ENCODE measurements around the gene HAAO.

HAAO gene

DNA sequence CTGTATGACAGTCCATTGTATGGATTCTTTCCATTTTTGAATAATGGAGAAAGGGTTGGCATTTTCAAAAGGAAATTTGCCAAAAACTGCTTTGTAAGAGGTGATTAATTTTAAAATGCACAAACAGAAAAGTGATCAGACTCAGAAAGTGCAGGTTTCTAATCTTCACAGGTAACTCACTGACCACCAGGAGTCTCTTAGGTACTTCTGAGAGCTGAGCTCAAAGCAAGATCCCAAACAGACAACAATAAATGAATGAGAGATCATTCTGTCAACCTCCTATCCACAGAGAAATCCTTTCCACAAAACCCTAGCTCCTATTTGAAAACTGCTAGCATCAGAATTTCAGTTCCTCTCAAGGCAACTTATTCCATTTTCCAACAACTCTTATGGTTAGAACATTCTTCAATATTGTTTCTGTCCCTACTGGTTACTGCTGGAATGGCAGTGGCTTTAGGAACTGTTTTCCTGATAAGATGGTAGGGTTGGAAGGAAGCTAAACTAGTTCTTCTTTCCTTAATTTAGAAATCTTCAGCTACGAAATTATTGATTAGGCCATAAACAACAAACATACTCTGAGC lies 20.6 kb upstream of the HAAO start:
- peak; percentile 53 for DNase-seq (ENCODE audit: low read depth)

DNA sequence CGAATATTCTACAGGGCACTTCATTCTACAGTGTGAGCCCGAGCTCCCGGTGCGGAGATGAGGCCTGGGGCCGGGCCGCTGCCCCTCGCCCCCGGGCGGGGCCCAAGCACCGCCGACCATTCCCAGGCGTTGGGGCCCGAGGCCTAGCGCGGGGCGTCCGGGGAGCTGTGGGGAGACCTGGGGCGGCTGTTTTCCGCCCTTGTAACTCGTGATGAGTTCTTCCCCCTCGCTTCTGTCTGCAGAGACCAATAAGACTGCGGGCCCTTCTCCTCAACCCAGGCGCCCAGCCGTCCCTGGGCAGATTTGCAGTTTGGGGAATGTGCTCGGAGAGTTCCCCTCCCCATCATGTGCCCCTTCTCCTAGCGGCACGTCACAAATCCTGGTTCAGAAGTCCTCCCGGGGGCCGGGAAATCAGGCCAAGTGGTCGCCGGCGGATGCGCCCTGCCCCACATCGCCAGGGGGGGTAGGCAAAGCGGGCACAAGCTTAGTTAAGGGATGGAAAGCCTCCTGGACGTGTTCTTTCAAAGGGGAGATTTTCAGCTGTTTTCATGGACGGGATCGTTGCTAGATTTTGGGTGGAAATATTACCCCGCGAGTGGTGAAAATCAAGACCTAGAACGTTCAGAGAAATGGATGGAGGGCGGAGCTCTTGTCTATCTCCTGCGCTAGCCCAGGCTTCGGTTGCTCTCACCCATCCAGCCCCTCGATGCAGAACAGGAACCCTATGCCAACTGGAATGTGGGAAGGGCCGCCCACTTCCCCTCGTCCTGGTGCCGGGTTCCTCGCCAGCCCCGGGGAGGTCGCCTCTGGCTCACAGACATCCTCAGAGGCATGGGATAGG lies 18.8 kb upstream of the HAAO start:
- DNase-seq (ENCODE audit: low read depth), result peak; percentile 64

DNA sequence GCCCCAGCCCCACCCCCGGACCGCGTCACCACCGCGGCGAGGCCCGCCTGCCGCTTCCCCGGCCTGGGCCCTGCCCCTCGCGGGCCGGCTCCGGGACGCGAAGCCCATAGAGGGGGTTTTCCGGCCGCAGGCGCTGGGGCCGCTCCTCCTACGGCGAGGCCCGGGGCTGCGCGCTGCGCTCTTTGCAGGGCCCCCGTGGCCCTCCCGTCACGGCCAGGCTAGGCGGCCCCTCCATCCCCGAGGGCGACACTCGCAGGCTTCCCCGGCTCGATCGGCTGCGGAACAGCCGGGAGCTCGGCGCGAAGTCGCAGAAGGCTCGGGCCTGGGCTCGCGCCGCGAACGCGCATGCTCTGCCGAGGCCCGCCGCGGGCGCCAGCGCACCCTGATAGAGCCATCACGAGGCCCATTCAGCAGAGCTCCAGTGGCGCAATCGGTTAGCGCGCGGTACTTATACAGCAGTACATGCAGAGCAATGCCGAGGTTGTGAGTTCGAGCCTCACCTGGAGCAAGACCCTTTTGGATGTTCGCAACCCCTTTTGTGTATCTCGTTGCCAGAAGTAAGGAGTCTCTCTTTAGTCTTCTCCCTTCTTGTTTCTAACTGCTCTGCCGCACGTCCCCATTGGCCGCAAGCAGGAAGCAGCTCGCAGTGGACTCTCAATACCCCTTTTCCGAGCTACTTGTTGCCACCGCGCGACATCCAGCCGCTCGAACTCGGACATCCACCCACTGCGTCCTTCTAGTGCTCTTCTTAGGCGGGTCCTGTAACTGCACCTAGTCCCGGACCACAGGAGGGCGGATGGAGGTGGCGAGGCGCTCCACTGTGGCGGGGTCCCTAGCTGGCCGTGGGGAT lies 18.0 kb upstream of the HAAO start:
- DNase-seq (ENCODE audit: low read depth), result peak; percentile 94

DNA sequence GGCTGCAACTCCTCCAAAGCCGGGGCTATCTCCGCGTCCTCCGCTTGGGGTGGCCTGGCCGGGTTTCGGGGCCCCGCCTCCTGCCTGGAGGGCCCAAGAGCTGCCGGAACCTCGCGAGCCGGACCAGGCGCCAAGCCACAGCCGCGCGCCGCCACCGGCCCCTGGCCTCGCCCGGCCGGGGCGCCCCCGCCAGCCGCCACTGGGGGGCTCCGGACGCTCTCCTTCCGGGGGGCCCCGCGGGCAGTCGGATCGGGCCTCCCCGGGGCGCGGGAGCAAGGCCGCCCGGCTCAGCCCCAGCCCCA lies 17.4 kb upstream of the HAAO start:
- peak; percentile 86 for DNase-seq (ENCODE audit: low read depth)

DNA sequence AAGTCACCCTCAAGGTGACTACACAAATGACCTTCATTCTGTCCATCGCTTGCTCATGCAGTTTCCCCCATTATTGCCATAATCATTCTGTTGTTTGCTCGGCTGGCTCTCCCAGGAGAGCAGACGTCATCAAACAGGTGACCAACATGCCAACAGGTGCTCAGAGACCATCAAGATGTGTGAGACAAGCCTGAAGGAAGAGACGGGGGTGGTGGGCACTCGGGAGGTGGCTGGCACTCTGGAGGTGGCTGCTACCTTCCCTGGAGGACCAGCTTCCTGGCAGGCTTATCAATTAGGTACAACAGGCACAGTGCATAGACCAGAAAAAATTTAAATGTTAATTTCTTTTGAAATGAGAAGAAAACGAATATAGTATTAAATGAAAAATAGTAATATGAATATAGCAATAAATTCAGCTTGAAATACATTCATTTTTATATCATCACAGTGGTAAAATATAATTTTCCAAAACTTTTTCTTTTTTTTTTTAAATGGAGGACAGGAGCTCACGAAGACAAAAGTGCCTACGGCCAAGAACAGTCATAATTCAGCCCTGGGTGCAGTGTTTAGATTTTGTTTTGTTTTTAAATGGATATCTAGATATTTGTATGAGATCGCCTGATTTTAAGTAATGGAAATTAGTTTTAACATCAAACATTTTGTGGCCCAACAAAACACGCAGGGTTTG lies 16.9 kb upstream of the HAAO start:
- no peak for DNase-seq (ENCODE audit: low read depth)

DNA sequence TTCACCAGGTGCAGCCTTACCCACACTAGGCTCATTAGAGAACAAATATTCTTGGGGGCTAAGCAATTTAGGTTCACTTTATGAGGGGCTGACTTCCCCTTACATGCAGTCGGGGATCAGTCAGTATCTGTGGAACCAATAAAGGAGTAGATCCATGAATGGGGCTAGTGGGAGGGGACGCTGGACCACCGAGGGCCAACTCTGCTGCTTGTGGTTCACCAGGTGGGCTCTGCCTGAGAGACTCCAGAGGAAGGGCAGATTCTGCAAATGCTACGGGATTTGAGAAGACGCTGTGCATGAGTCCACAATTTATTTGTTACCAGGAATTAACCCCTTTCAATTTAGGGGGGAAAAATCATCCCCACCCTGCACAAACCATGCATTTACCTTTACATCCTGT lies 15.9 kb upstream of the HAAO start:
- DNase-seq (ENCODE audit: low read depth), result no peak

DNA sequence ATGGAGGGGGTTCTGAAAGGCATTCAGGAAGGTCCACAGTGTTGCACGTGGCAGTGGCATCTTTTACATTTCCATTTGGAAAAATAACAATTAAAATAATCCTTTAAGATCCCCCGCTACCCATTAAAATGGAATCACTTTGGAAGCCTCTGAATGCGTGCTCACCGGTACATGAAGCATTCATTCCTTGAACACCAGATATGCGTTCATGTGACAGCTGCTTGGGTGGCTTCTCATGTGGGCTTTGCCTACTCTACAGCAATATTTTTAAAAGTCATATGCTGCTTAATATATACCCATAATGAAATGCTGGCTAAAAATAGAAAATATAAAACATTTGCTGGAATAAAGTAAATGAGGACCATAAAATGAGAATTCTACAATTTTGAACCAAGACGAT lies 14.4 kb upstream of the HAAO start:
- no peak for DNase-seq (ENCODE audit: low read depth)

DNA sequence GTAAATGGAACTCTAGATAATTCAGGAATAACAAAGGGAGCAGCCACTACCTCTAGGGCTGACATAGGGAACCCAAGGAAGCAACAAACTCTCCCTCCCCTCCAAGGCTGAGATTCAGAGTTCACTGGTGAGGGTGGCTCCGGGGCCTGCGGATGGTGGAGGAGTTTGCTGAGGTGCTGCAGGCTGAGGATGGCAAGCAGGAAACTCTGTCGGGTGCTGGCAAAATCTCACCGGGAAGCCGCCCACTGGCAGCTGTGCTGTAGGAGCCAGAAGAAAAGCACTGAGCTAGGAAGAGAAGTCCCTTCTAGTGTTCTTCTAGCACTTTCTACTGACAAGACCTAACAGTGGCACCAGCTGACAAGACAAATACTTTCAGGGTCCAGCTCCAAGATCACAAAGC lies 12.5 kb upstream of the HAAO start:
- no peak for DNase-seq (ENCODE audit: low read depth)

DNA sequence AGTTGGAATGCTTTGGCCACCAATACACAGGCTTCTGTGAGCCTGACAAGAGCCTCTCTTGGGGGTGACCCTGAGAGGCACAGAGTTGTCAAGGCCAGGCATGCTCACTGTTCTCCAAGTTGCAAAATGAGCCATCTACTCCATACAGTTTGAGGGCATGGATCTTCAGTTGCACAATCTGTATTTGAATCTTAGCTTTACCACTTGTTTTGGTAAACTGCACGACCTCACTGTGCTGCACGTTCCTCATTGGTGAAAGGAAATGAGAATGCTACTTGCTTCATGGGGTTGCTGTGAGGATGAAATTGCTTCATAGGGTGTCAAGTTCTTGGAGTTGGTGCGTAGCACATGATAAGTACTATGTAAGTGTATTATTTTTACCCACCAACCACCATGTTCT lies 12.0 kb upstream of the HAAO start:
- DNase-seq (ENCODE audit: low read depth), result peak; percentile 98

DNA sequence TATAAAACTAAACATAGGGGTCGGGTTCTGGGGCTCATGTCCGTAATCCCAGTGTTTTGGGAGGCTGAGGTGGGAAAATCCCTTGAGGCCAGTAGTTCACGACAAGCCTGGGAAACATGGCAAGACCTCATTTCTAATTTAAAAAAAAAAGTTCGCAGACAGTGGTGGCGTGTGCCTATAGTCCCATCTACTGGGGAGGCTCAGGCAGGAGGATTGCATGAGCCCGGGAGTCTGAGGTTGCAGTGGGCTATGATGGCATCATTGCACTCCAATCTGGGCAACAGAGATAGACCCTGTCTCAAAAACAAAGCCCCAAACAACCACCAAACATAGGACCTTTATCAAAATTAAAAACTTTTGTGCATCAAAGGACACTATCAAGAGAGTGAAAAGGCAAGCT lies 9.8 kb upstream of the HAAO start:
- DNase-seq (ENCODE audit: low read depth), result no peak

DNA sequence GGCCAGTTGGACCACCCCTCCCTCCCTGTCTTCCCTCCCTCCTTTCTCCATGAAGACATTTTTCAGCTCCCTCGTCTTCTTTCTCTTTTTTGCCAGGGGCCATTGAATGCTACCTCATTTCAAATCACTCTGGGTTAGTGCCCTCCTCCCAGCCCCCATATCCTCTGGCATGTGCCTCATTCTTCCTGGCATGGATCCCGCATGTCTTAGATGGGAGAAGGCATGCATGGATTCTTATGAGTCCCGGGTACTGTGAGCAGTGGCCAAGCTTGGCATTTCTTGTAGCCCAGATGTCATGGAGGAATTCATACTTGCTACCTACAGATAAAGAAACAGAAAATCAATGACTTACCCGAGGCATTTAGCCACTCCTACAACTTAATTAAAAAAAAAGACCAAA lies 9.0 kb upstream of the HAAO start:
- DNase-seq (ENCODE audit: low read depth), result no peak

DNA sequence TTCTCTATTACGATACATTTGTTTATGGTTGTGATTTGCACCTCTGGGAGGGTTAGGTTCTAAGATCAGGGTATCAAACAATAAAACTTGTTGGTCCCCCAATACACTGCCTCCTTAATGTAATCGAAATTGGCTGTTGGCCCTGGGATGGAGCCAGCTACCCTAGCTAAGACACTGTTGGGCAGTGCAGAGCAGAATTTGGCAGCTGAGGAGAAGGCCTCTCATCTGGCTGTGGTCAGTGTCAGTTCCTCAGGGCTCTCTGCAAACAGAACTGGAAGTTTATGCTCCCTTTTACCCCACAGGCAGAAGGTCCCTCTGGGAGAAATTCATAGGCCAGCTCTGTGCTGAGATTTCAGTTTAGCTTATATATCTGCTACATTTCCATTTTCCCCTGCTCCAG lies 8.6 kb upstream of the HAAO start:
- no peak for DNase-seq (ENCODE audit: low read depth)

DNA sequence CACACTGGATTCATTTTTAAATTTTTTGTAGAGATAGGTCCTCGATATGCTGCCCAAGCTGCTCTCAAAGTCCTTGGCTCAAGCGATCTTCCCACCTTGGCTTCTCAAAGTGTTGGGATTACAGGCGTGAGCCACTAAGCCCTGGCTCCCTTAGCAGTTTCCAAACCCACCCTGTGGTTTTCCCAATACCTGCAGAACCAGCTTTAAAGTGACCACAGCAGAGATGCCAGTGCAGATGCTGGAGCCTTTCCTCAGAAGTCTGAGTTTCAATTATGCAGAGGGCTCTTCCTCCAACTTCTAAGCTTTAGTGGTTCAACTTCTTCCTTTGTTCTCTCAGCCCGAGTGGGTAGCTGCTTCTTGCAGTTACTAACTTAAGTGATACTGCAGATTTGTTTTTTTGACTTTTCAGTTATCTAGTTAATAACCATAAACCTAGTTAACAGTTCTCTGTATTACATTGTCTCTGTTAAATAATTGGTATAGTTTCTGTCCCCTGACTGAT lies 8.1 kb upstream of the HAAO start:
- DNase-seq (ENCODE audit: low read depth), result no peak

DNA sequence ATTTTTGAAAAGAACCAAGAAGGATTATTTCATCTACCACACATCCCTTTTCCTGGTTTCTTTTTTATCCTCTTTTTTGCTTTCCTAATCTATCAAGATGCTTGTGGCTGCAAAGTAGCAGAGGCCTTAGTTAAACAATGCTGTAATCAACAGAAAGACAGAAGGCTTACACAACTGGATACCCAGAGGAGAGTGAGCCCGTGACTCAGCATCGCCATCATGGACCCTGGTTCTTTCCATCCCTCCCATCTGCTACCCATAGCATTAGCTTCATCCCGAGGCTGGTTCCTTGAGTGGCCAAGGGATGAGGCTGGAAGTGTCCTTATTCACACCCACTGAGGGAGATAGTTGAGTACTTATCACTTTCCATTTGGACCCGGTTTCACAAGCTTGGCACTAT lies 7.5 kb upstream of the HAAO start:
- DNase-seq (ENCODE audit: low read depth), result peak; percentile 23

DNA sequence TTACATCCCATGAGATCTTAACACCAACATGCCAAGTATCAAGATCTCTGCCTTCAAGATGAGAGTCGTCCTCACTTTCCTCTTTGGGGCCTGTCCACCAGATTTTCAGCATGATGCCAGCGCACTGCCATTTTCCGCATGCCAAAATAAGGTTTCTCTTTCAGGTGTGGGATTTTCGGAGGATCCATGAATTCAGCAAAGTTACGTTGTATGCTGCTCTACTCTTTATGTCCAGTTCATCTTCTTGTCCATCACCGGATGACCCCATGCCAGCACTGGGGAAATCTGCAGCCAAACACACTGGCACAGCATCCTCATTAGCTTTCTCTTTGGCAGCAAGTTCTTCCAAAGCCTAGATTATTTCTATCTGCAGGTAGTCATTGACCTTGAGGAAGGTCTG lies 4.9 kb upstream of the HAAO start:
- no peak for DNase-seq (ENCODE audit: low read depth)

DNA sequence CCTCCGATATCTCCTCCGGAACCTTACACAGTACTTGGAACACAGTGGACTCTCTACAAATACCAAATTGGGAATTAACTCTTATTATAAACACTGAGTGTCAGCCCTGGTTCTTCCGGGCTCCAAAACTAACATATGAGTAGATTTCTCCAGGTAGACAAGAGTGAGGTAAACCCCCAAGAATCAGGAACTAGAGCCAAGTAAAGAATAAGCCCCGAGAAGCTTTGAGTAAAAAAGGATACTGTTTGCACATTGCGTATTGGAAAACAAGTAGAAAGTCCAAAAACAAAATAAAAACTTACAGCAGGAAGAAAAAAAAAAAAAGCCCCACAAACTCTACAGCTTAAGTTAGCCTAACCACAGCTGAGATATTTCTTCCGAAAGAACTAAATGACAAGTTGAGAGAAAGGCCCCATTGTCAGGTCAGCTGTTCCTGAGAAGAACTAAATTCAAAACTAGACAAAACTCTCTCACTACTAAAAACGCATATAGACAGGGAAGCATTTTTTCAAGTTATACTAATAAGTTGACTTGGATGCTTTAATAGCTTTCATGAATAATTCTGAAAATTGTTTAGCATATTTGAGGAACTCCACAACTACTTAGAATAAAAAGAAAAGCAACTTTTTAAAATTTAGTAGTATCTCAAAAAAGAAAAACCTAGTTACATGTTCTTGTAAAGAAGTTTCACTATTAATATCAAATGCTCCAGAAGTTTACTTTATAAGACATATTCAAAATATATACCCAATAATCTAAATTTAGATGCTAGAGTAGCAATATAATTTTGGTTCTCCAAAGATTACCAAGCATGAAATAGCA lies 4.3 kb upstream of the HAAO start:
- no peak for DNase-seq (ENCODE audit: low read depth)

DNA sequence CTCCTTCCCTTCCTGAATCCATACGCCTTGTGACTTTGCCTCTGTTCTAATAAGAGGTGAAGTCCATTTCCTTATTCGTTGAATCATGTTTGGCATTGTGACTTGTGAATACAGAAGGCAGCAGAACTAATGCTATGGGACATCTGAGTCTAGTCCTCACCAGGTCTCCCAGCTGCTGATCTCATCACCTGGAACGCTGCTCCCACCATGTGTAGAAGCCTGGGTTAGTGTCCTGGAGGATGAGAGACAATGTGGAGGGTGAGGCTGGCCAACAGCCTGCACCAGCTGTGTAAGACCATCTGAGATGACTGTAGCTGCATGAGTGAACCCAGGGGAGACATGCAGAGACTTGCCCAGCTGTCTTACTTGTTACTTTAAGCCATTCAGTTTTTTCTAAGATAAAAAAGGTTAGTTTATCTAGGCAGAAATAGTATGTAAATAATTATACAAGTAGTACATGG lies 3.5 kb upstream of the HAAO start:
- DNase-seq (ENCODE audit: low read depth), result peak; percentile 33

DNA sequence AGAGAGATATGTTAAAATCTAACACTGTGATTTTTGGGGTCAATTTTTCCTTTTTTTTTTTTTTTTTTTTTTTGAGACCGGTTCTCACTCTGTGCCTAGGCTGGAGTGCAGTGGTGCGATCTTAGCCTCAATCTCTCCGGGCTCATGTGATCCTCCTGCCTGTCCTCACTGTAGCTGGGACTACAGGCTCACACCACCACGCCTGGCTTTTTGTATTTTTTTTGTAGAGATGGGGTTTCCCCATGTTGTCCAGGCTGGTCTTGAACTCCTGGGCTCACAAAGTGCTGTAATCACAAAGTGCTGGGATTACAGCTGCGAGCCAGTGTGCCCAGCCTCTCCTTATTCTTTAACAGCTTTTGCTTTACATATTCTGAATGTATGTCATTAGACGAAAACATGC lies 2.9 kb upstream of the HAAO start:
- no peak for DNase-seq (ENCODE audit: low read depth)

DNA sequence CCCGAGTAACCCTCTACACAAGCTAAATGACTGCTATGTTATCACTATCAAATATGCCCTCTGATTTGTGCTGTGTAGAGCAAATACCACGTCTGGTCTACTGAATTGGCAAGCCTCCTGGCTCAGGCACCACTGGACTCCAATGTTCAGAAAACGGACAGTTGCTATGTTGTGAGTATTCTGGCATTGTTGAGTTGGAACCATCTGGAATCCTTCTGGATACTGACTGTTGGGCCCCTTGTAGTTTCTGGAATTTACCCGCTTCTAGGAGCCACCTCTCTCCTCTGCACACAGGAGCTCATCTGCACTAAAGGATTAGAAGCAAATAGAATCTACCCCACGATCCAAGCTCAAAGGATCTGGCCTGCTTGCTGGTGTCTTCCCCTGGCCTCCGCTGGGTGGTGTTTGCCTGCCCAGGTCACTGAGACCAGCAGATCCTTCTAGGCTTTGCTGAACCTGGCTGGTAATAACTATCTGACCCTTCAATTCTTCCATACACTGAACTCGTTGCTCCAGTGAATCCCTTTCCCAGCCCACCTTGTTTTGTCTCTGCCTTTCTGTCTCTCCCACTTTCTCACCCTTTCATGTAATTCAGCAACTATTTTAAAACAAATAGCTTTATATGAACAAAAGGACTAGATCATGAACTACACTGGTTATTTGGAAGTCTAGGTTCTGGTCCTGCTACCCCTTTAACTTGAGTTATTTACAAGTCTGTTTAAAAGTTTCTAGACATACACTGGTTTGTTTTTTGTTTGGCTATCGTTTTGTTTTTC lies 2.1 kb upstream of the HAAO start:
- peak; percentile 36 for DNase-seq (ENCODE audit: low read depth)

All from iris pigment epithelial cell (primary cell).